Activated T-helper 1 cell treated with anti-CD3 and anti-CD28 coated beads, Interleukin-2, amount 50 U/mL, for 16 hours (primary cell): ENCODE results near the gene HOXD3.

ENCODE experiments used
- DNase-seq, 2 donors: peaks; one replicate each; pipeline ENCODE4 v3.0.0-alpha.2; 2020; ENCODE audit warnings: low read depth in 1 of 2, low spot score in 1 of 2

HOXD3 gene

GRCh38 chr2:176161825-176162626 is 4.9 kb downstream of the HOXD3 start:
- no peak for DNase-seq

- no peak for DNase-seq
These were observed 6.0 kb downstream of the HOXD3 start for GRCh38 chr2:176162911-176163671.

GRCh38 chr2:176163672-176164056 is 6.6 kb downstream of the HOXD3 start:
- DNase-seq: no peak

- no peak for DNase-seq
These were observed 7.1 kb downstream of the HOXD3 start for GRCh38 chr2:176164201-176164600.

- DNase-seq: no peak
These were observed 7.7 kb downstream of the HOXD3 start for GRCh38 chr2:176164611-176165369.

GRCh38 chr2:176165370-176166050 is 8.4 kb downstream of the HOXD3 start:
- no peak for DNase-seq

GRCh38 chr2:176166272-176166671 is 9.2 kb downstream of the HOXD3 start:
- DNase-seq: no peak

GRCh38 chr2:176167398-176167797 is 10.3 kb downstream of the HOXD3 start:
- no peak for DNase-seq

- DNase-seq: no peak
These were observed 12.1 kb downstream of the HOXD3 start for GRCh38 chr2:176169181-176169580.

GRCh38 chr2:176169711-176170110 is 12.6 kb downstream of the HOXD3 start:
- DNase-seq: no peak

- DNase-seq: no peak
These were observed 13.6 kb downstream of the HOXD3 start for GRCh38 chr2:176170602-176171305.

GRCh38 chr2:176171351-176172006 is 14.4 kb downstream of the HOXD3 start:
- DNase-seq: no peak

- no peak for DNase-seq
These were observed 15.1 kb downstream of the HOXD3 start for GRCh38 chr2:176172007-176172894.

GRCh38 chr2:176172895-176173566 is 15.9 kb downstream of the HOXD3 start:
- DNase-seq: no peak

- no peak for DNase-seq
These were observed 16.7 kb downstream of the HOXD3 start for GRCh38 chr2:176173567-176174381.

GRCh38 chr2:176174382-176174823 is 17.3 kb downstream of the HOXD3 start:
- no peak for DNase-seq
